Stimulated activated CD8-positive, alpha-beta memory T cell treated with anti-CD3 and anti-CD28 coated beads, Interleukin-7, amount 100 ng/mL, for 4 hours (primary cell): ENCODE results near the gene IKZF4.

Source experiments
- DNase-seq, 2 donors: peaks; one replicate each; pipeline ENCODE4 v3.0.0-alpha.2; 2020; ENCODE audit warnings: low read depth in 2 of 2

IKZF4 gene

GRCh38 chr12:56082967-56083366 lies 62.1 kb downstream of the IKZF4 start:
- DNase-seq: no peak

- DNase-seq: no peak
Measured at GRCh38 chr12:56084958-56085543, 64.2 kb downstream of the IKZF4 start.

GRCh38 chr12:56086096-56086495 lies 65.3 kb downstream of the IKZF4 start:
- DNase-seq: no peak

- no peak for DNase-seq
Measured at GRCh38 chr12:56086608-56087007, 65.8 kb downstream of the IKZF4 start.

GRCh38 chr12:56087220-56087619 lies 66.4 kb downstream of the IKZF4 start:
- no peak for DNase-seq
